ENCODE results near the gene UBASH3B. TPM values are rescaled to one million over a fixed set of nuclear protein-coding genes. Genes with fewer than 3 reads are reported as not detected.

Gene UBASH3B
- total RNA-seq, 4 donors from 2014 or later = 4.2 to 41.2 (median 24.4) TPM

DNA sequence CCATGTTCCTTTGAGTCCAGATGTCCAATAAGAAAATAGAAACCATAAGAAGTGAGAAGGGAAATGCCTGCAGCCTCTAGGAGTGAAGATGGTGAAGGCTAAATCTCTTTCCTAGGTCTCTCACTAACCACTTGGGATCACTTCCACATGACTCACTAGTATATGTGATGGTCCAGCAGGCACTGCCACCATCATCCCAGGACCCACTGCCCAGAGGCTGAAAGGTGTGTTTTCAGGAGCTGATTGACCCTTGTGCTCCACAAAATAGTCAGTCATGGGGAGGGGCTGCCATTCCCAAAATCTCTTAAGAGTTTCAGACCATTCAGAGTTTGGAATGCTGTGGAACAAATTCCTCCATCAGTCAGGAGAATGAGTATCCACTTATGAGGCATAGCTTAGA lies 22.9 kb downstream of the UBASH3B start:
- Histone ChIP-seq H3K9me3 (no peaks in the 10 kb centered on the region), H3K27me3 (no peaks in the 10 kb centered on the region), H3K27ac (no peak overlapping the region), H3K4me3 (no peak overlapping the region), H3K36me3 (no peaks in the 10 kb centered on the region), H3K4me1 (no peaks in the 10 kb centered on the region)
- no peak for DNase-seq (ENCODE audit: low spot score in 2 of 2)
- no peak for TF ChIP-seq EP300 (IDR thresholded peaks at IDR 0.05)

- no peaks in the 10 kb centered on the region for H3K9me3 ChIP-seq
- TF ChIP-seq, protein P1, sequence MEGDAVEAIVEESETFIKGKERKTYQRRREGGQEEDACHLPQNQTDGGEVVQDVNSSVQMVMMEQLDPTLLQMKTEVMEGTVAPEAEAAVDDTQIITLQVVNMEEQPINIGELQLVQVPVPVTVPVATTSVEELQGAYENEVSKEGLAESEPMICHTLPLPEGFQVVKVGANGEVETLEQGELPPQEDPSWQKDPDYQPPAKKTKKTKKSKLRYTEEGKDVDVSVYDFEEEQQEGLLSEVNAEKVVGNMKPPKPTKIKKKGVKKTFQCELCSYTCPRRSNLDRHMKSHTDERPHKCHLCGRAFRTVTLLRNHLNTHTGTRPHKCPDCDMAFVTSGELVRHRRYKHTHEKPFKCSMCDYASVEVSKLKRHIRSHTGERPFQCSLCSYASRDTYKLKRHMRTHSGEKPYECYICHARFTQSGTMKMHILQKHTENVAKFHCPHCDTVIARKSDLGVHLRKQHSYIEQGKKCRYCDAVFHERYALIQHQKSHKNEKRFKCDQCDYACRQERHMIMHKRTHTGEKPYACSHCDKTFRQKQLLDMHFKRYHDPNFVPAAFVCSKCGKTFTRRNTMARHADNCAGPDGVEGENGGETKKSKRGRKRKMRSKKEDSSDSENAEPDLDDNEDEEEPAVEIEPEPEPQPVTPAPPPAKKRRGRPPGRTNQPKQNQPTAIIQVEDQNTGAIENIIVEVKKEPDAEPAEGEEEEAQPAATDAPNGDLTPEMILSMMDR (IDR thresholded peaks at IDR 0.05) = no peak
- TF ChIP-seq POLR2A (IDR thresholded peaks at IDR 0.05) (no peak), EP300 (IDR thresholded peaks at IDR 0.05) (no peak), POLR2AphosphoS5 (IDR thresholded peaks at IDR 0.05) (no peak)
- H3K36me3 ChIP-seq = no peaks in the 10 kb centered on the region
- H3K4me1 ChIP-seq = no peaks in the 10 kb centered on the region
- no peaks in the 10 kb centered on the region for H3K27me3 ChIP-seq
- 95% methylated on average over 2 of the region's 2 CpGs for WGBS
- H3K27ac ChIP-seq = no peak overlapping the region
- H3K4me3 ChIP-seq = no peak overlapping the region
- no peak for DNase-seq (ENCODE audit: low spot score in 2 of 2)
Observed at GRCh38 chr11:122679466-122679865, 23.9 kb downstream of the UBASH3B start.

GRCh38 chr11:122681070-122681469 lies 25.5 kb downstream of the UBASH3B start:
- TF ChIP-seq POLR2AphosphoS5 (IDR thresholded peaks at IDR 0.05) (no peak), POLR2A (IDR thresholded peaks at IDR 0.05) (no peak), EP300 (IDR thresholded peaks at IDR 0.05) (no peak)
- TF ChIP-seq, protein P1 (IDR thresholded peaks at IDR 0.05) = no peak
- no peaks in the 10 kb centered on the region for H3K9me3 ChIP-seq
- 88% methylated on average over 3 of the region's 3 CpGs for whole genome bisulfite sequencing
- H3K27ac ChIP-seq = no peak overlapping the region
- H3K36me3 ChIP-seq = no peaks in the 10 kb centered on the region
- H3K4me1 ChIP-seq = no peaks in the 10 kb centered on the region
- DNase-seq (ENCODE audit: low spot score in 2 of 2) = no peak
- H3K27me3 ChIP-seq = no peaks in the 10 kb centered on the region
- no peak overlapping the region for H3K4me3 ChIP-seq

DNA sequence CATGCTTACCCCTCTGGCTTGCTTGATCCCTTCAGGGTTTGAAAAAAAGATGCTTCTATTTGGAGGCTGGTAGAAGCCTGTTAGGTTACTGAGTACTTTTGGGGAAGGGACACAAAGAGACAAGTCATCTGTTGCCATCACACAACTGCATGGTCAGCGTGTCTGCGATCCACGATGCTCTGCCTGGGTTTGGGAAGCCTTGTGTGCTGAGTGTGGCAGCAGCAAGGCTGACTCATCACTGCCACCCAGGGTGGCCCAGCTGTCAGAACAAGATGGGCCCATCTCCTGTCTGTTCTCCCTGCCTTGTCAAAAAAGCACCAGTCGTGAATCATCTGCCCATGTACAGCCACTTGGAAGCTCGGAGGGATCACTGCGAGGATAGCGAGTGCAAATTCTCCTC lies 26.2 kb downstream of the UBASH3B start:
- Histone ChIP-seq H3K9me3 (no peaks in the 10 kb centered on the region), H3K27me3 (no peaks in the 10 kb centered on the region), H3K27ac (no peak overlapping the region), H3K4me3 (no peak overlapping the region), H3K4me1 (no peaks in the 10 kb centered on the region), H3K36me3 (no peaks in the 10 kb centered on the region)
- 71% methylated on average over 7 of the region's 7 CpGs for WGBS
- TF ChIP-seq EP300 (IDR thresholded peaks at IDR 0.05) = no peak
- TF ChIP-seq, protein P1 (IDR thresholded peaks at IDR 0.05) = no peak
- TF ChIP-seq POLR2AphosphoS5 (IDR thresholded peaks at IDR 0.05) = no peak
- no peak for TF ChIP-seq POLR2A (IDR thresholded peaks at IDR 0.05)
- no peak for DNase-seq (ENCODE audit: low spot score in 2 of 2)

DNA sequence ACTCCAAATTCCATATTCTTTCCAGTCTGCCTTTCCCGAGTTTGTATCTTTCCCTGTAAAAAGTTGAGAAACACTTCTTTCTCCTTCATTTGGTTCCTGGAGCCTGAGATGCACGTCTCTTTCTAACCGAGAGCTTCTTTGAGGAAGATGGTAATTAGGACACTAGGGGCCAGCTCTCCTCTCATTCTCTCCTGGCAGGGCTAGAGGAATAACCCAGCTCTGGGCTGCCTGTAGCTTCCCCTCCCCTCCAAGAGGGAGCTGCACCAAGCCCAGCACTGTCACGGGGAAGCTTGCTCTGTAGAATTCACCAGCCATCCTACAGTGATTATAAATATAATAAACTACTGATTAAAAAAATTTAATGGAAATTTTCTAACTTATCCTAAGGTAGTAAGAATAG lies 26.9 kb downstream of the UBASH3B start:
- Histone ChIP-seq H3K27ac (no peak overlapping the region), H3K9me3 (no peaks in the 10 kb centered on the region), H3K4me3 (no peak overlapping the region), H3K36me3 (no peaks in the 10 kb centered on the region), H3K27me3 (no peaks in the 10 kb centered on the region), H3K4me1 (no peaks in the 10 kb centered on the region)
- no peak for DNase-seq (ENCODE audit: low spot score in 2 of 2)
- 86% methylated on average over 4 of the region's 4 CpGs for WGBS
- TF ChIP-seq EP300 (IDR thresholded peaks at IDR 0.05) (no peak), POLR2AphosphoS5 (IDR thresholded peaks at IDR 0.05) (no peak), POLR2A (IDR thresholded peaks at IDR 0.05) (no peak)
- TF ChIP-seq, protein P1 (IDR thresholded peaks at IDR 0.05) = no peak

DNA sequence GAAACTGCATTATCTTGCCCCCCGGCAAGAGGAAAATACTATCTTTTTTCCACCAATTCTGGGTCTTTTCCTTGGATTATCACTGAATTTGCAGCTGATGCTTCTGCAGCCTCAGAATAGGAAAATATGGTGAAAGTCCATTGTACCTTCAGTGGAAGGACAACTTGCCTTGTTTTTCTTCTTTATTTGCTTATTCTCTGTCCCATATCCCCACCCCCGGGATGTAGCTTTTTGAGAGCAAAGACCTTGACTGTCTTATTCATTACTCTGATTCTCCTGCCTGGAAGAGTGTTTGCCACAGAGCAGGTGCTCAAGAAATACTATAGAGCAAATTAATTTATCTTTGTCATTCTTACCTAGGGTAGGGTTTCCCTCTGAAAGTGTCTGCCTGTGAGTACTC lies 29.5 kb downstream of the UBASH3B start:
- H3K36me3 ChIP-seq = no peaks in the 10 kb centered on the region
- H3K27me3 ChIP-seq = no peaks in the 10 kb centered on the region
- H3K4me1 ChIP-seq = no peaks in the 10 kb centered on the region
- 92% methylated on average over 2 of the region's 2 CpGs for WGBS
- TF ChIP-seq EP300 (IDR thresholded peaks at IDR 0.05) (no peak), POLR2A (IDR thresholded peaks at IDR 0.05) (no peak), POLR2AphosphoS5 (IDR thresholded peaks at IDR 0.05) (no peak)
- TF ChIP-seq, protein P1 (IDR thresholded peaks at IDR 0.05) = no peak
- no peak overlapping the region for H3K4me3 ChIP-seq
- no peaks in the 10 kb centered on the region for H3K9me3 ChIP-seq
- H3K27ac ChIP-seq = no peak overlapping the region
- no peak for DNase-seq (ENCODE audit: low spot score in 2 of 2)

Measured in suprapubic skin (tissue), 4 donors.